IMR-90 (cell line): ENCODE measurements around the gene AGT.

ENCODE experiments used
- BHLHE40 ChIP-seq: fragments of 150-350 bp; IDR thresholded peaks from 2 replicates; pipeline ENCODE4 v1.6.1; 2016; ENCODE audit warnings: mild to moderate bottlenecking, low read depth, low read length
- CEBPB ChIP-seq: IDR thresholded peaks from 2 replicates; pipeline ENCODE4 v1.6.1; 2012; ENCODE audit warnings: low read depth, low read length, improper control_type of control experiment
- FOS ChIP-seq: fragments of 150-350 bp; IDR thresholded peaks from 2 replicates; pipeline ENCODE4 v1.6.1; 2016; ENCODE audit warnings: low read depth, low read length
- MAFK ChIP-seq: IDR thresholded peaks from 2 replicates; pipeline ENCODE4 v1.6.1; 2012; ENCODE audit warnings: low read depth, low read length, improper control_type of control experiment
- MAZ ChIP-seq: IDR thresholded peaks from 2 replicates; pipeline ENCODE4 v1.6.1; 2012; ENCODE audit warnings: low read depth, mild to moderate bottlenecking, low read length, improper control_type of control experiment, moderate library complexity, borderline replicate concordance
- POLR2A ChIP-seq: IDR thresholded peaks from 2 replicates; pipeline ENCODE4 v1.6.1; 2012; ENCODE audit warnings: mild to moderate bottlenecking, low read depth, low read length
- RCOR1 ChIP-seq: IDR thresholded peaks from 2 replicates; pipeline ENCODE4 v1.6.1; 2012; ENCODE audit warnings: mild to moderate bottlenecking, low read length, improper control_type of control experiment; ENCODE audit not compliant: insufficient replicate concordance
- TF ChIP-seq, protein P1 (sequence below): conservative IDR thresholded peaks from 2 replicates; pipeline ENCODE4 v1.5.1; 2012; ENCODE audit warnings: mild to moderate bottlenecking, low read depth, low read length, improper control_type of control experiment

DNA sequence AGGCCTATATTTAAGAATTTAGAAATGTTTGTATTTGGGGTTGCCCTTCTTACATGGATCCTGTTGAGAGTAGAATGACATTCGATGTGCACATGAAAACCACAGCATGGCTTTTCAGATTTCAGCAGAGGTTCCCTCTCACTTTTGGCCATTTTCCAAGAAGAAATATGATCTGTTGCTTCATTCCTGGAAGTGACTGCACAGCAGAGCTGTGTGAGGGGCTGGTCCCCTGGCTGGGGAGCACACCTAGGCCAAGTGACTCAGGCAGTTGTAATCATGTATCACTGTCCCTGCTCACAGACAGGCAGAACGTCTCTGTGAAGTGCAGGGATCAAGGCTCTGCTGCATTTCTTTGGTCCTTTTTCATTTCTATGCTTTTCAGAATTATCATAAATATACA lies 32.3 kb downstream of the AGT start:
- TF ChIP-seq POLR2A (no peak), MAZ (no peak), CEBPB (peak; percentile 72), RCOR1 (no peak), FOS (no peak), MAFK (no peak), BHLHE40 (no peak)
- TF ChIP-seq, protein P1, sequence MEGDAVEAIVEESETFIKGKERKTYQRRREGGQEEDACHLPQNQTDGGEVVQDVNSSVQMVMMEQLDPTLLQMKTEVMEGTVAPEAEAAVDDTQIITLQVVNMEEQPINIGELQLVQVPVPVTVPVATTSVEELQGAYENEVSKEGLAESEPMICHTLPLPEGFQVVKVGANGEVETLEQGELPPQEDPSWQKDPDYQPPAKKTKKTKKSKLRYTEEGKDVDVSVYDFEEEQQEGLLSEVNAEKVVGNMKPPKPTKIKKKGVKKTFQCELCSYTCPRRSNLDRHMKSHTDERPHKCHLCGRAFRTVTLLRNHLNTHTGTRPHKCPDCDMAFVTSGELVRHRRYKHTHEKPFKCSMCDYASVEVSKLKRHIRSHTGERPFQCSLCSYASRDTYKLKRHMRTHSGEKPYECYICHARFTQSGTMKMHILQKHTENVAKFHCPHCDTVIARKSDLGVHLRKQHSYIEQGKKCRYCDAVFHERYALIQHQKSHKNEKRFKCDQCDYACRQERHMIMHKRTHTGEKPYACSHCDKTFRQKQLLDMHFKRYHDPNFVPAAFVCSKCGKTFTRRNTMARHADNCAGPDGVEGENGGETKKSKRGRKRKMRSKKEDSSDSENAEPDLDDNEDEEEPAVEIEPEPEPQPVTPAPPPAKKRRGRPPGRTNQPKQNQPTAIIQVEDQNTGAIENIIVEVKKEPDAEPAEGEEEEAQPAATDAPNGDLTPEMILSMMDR = no peak
